ENCODE measurements around the gene LRRC23.

DNA sequence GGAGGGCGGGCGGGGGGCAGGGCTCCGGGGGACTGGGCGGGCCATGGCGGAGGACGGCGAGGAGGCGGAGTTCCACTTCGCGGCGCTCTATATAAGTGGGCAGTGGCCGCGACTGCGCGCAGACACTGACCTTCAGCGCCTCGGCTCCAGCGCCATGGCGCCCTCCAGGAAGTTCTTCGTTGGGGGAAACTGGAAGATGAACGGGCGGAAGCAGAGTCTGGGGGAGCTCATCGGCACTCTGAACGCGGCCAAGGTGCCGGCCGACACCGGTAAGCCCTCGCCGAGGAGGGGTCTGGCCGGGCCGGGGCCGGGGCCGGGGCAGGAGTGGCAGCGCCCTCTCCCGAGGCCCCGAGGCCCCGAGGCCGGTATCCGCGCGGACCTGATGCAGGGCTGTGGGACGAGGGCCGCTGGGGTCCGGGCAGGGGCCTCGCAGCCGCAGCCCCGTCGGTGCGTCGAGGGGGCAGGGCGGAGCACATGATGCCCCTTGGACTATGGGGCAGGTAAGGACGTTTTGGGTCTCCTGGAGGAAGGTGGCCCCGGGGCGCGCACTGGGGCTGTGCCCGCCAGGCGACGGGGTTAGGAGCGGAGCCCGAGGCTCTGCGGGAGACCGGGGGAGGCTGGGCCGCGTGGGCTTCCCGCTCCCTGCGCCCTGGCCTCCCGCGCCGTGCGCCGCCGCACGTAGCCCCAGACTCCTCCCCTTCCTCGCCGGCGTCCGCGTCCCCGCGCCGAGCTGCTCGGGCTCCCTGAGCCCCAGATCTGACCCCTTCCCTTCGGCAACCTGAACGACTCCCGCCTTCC, 37.0 kb upstream of the LRRC23 start, which contains the start of gene TPI1:
- TF ChIP-seq, protein P1, sequence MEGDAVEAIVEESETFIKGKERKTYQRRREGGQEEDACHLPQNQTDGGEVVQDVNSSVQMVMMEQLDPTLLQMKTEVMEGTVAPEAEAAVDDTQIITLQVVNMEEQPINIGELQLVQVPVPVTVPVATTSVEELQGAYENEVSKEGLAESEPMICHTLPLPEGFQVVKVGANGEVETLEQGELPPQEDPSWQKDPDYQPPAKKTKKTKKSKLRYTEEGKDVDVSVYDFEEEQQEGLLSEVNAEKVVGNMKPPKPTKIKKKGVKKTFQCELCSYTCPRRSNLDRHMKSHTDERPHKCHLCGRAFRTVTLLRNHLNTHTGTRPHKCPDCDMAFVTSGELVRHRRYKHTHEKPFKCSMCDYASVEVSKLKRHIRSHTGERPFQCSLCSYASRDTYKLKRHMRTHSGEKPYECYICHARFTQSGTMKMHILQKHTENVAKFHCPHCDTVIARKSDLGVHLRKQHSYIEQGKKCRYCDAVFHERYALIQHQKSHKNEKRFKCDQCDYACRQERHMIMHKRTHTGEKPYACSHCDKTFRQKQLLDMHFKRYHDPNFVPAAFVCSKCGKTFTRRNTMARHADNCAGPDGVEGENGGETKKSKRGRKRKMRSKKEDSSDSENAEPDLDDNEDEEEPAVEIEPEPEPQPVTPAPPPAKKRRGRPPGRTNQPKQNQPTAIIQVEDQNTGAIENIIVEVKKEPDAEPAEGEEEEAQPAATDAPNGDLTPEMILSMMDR (IDR thresholded peaks at IDR 0.05; ENCODE audit: low read depth, low read length), result no peak
- TF ChIP-seq MYC (IDR thresholded peaks at IDR 0.05; ENCODE audit: low read depth, low read length) (no peak; the same call in 1 of the 2 replicates), POLR2A (IDR thresholded peaks at IDR 0.05; ENCODE audit: extremely low read depth, insufficient read length) (peak; percentile 97)
